HepG2 (cell line): ENCODE measurements around the gene PAMR1. TPM values are rescaled to one million over a fixed set of nuclear protein-coding genes. Genes with fewer than 3 reads are reported as not detected.
"Not testable (repeated sequence)": the region's sequence is repeated elsewhere in the genome, so short reads cannot be mapped to it uniquely, and the experiment has no call there.

Experiments used
- ATAC-seq: fragments of 200-7000 bp; cut with Tn5 transposase; 3 replicates; pipeline ENCODE4 v1.9.1; 2020; ENCODE audit warnings: mild to moderate bottlenecking, moderate library complexity
- BruUV-seq: library from RNA; stranded (reverse); fragments of 400-500 nt; replicated peaks from 2 replicates; lab custom pipeline; 2021; lab: Mats Ljungman, UMichigan
- CTCF ChIA-PET: fragments of 300-600 bp; formaldehyde crosslinking; extraction: SDS; loops from one replicate; lab custom pipeline; 2021; ENCODE audit warnings: low total read pairs, inconsistent platforms, low intra/inter-chr PET ratio; lab: Yijun Ruan, JAX
- POLR2A ChIA-PET: fragments of 350-600 bp; sonication (Branson Sonifier 250); formaldehyde crosslinking; loops from one replicate; lab custom pipeline; 2020; ENCODE audit warnings: antibody characterized with exemption, inconsistent platforms; lab: Yijun Ruan, JAX
- DNase-seq: peaks from one replicate; pipeline ENCODE4 v3.0.0-alpha.2; 2015; ENCODE audit warnings: low spot score
- FAIRE-seq: peaks from 3 replicates; lab custom pipeline; 2011; peaks lifted over from hg19 to GRCh38; lab: Jason Lieb, UNC
- H2AFZ ChIP-seq: one replicate; pipeline ENCODE4 v1.6.1; 2011; ENCODE audit warnings: low read length, inconsistent platforms
- H3K27ac ChIP-seq: fragments of 300-600 bp; 3 replicates; pipeline ENCODE4 v1.8.0; 2011; ENCODE audit warnings: mixed run types, mild to moderate bottlenecking, mixed read lengths, low read length, inconsistent platforms; ENCODE audit not compliant: insufficient read depth; ENCODE audit errors: extremely low read length
- H3K27me3 ChIP-seq, 2 experiments: fragments of 200-600 bp in 1 of 2; 2 replicates in 1 of 2; 3 replicates in 1 of 2; pipeline versions ENCODE4 v1.6.0 to v1.8.0; 2011; ENCODE audit warnings: low read length in 2 of 2, mild to moderate bottlenecking in 2 of 2, moderate library complexity in 2 of 2, inconsistent platforms in 1 of 2; ENCODE audit not compliant: insufficient read depth in 2 of 2, control insufficient read depth in 1 of 2
- H3K36me3 ChIP-seq, 2 experiments: fragments of 200-600 bp in 1 of 2; replicated peaks in 1 of 2; 2 replicates in 1 of 2; 3 replicates in 1 of 2; pipeline versions ENCODE4 v1.5.1 to v1.8.0; 2011; ENCODE audit warnings: low read length in 2 of 2, inconsistent platforms in 1 of 2; ENCODE audit not compliant: insufficient read depth in 2 of 2, control insufficient read depth in 1 of 2
- H3K4me1 ChIP-seq: 2 replicates; pipeline ENCODE4 v1.5.1; 2012; ENCODE audit warnings: low read length, inconsistent platforms; ENCODE audit not compliant: insufficient read depth
- H3K4me2 ChIP-seq: 2 replicates; pipeline ENCODE4 v1.6.0; 2011; ENCODE audit warnings: low read depth, low read length, inconsistent platforms
- H3K4me3 ChIP-seq, 3 experiments: fragments of 200-600 bp in 1 of 3; sonication (generic), shearing (Covaris generic) in 1 of 3; replicated peaks in 1 of 3; 2 replicates each; pipeline ENCODE4 v1.5.1; 2011 to 2016; ENCODE audit warnings: low read length in 3 of 3, inconsistent platforms in 2 of 3, low read depth in 2 of 3, mild to moderate bottlenecking in 2 of 3, control low read depth in 1 of 3, mixed read lengths in 1 of 3; ENCODE audit not compliant: insufficient read depth in 1 of 3
- H3K79me2 ChIP-seq: one replicate; pipeline ENCODE4 v1.6.1; 2011; ENCODE audit warnings: low read length, inconsistent platforms; ENCODE audit not compliant: insufficient read depth
- H3K9ac ChIP-seq: 2 replicates; pipeline ENCODE4 v1.6.0; 2011; ENCODE audit warnings: mild to moderate bottlenecking, low read depth, low read length, inconsistent platforms; ENCODE audit not compliant: insufficient read depth
- H3K9me3 ChIP-seq: 2 replicates; pipeline ENCODE4 v1.5.1; 2012; ENCODE audit warnings: mild to moderate bottlenecking, low read length
- H4K20me1 ChIP-seq: 2 replicates; pipeline ENCODE4 v1.6.0; 2011; ENCODE audit warnings: inconsistent platforms, mild to moderate bottlenecking, low read length, moderate library complexity; ENCODE audit not compliant: insufficient read depth
- CEBPB ChIP-seq: IDR thresholded peaks from 2 replicates; pipeline ENCODE4 v1.6.1; 2011; ENCODE audit warnings: low read depth, low read length, improper control_type of control experiment, borderline replicate concordance
- MAFK ChIP-seq, 2 experiments: IDR thresholded peaks in 1 of 2; conservative IDR thresholded peaks in 1 of 2; 2 replicates each; pipeline ENCODE4 v1.6.1; 2011; ENCODE audit warnings: improper control_type of control experiment in 2 of 2, low read length in 2 of 2
- ZNF101 ChIP-seq: sonication (generic); formaldehyde crosslinking; IDR thresholded peaks from 2 replicates; pipeline ENCODE4 v1.4.0; 2020; ENCODE audit warnings: mild to moderate bottlenecking, low read depth, missing genetic modification reagents, borderline replicate concordance
- WGBS: methylation state at CpG from one replicate; pipeline ENCODE4 v1.1.6; 2017; ENCODE audit warnings: low lambda C conversion rate; 5-methylcytosine and 5-hydroxymethylcytosine counted together
- in situ Hi-C: cut with HindIII; loops from 2 replicates; pipeline ENCODE4 v1.10.0; 2017; ENCODE audit warnings: low pct_unique_long_range_greater_than_20kb; ENCODE audit not compliant: extremely low pct_ligation_motif_present
- intact Hi-C: fragments of 100-400 bp; cut with micrococcal nuclease; formaldehyde crosslinking; loops from one replicate; pipeline ENCODE4 v1.10.0; 2022; ENCODE audit not compliant: unreplicated experiment
- polyA plus RNA-seq, 8 experiments: library from polyadenylated mRNA; depleted of rRNA in 3 of 8; stranded (reverse) in 7 of 8; unstranded in 1 of 8; fragments of >200 nt; fragmentation: Illumina TruSeq in 4 of 8; extraction: Trizol in 4 of 8; gene quantifications; 2 replicates each; pipeline versions ENCODE4 v1.2.1 to v1.2.3, GENCODE V29; 2011 to 2016; ENCODE audit warnings: low read depth in 4 of 8, missing spikeins in 1 of 8, mixed read lengths in 1 of 8; ENCODE audit not compliant: insufficient read depth in 1 of 8
- total RNA-seq, 5 experiments: library from RNA; depleted of rRNA; stranded (reverse); fragments of >200 nt; fragmentation: Illumina TruSeq; extraction: Trizol; gene quantifications; 2 replicates each; pipeline ENCODE4 v1.2.3, GENCODE V29; 2016; ENCODE audit warnings: low read depth in 1 of 5

Gene PAMR1
- total and polyA plus RNA-seq, 2 of the 13 experiments (the other 11 are each of a cell fraction or from before 2014, with no cell fraction given) = not detected

DNA sequence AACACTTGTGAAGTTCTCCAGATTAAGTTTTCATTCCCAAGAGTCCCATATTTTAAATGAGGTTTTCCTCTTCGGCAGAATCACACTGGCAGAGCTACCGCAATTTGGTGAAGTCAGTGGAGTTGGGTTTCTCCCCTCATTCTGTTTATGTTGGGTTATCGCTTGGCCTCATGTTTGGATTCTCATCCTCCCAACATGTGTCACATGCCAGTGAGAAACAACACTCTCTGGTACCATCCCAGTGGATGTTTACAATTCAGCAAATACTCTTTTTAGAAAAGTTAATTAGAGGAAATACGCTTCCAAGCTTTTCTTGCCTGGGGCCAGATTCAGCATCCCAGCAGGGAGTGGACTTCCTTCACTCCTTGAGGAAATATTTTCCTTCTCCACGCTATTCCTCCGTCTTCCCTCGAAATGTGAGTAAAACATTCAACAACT lies 2.1 kb downstream of the PAMR1 start:
- 16% methylated on average over 7 of the region's 7 CpGs for WGBS
- Histone ChIP-seq H3K4me3 (no peak overlapping the region), H2AFZ (no peak overlapping the region)
- in situ Hi-C loops = no loop called here
- ATAC-seq = no peak
- BruUV-seq = no TSS peak
- POLR2A ChIA-PET = no interaction called here
- CTCF ChIA-PET = no interaction called here
- TF ChIP-seq ZNF101 (CRISPR knock-in tag) (no peak), MAFK (conservative IDR thresholded peaks at IDR 0.05 in 1 of 2, IDR thresholded peaks at IDR 0.05 in 1 of 2; ENCODE audit: low read length in 2 of 2) (no peak)
- TF ChIP-seq, all 625 proteins: peak for 0
- Histone ChIP-seq H3K4me1 (no peaks in the 10 kb centered on the region), H4K20me1 (no peaks in the 10 kb centered on the region), H3K36me3 (no peaks in the 10 kb centered on the region), H3K27ac (no peak overlapping the region), H3K9ac (no peak overlapping the region), H3K4me2 (no peak overlapping the region), H3K9me3 (no peaks in the 10 kb centered on the region), H3K79me2 (no peaks in the 10 kb centered on the region), H3K27me3 (peaks cover 7 to 45% of the 10 kb centered on the region in 2 experiments)
- no peak for FAIRE-seq
- intact Hi-C loops = no loop called here
- no peak for DNase-seq

- peaks cover 7 to 42% of the 10 kb centered on the region in 2 experiments for H3K27me3 ChIP-seq
- intact Hi-C loops, H2AFZ ChIP-seq, H3K36me3 ChIP-seq, POLR2A ChIA-PET, H3K27ac ChIP-seq, H3K9ac ChIP-seq, DNase-seq, FAIRE-seq, H3K79me2 ChIP-seq, in situ Hi-C loops, H3K4me3 ChIP-seq, CTCF ChIA-PET, BruUV-seq, H3K4me2 ChIP-seq, H4K20me1 ChIP-seq, H3K4me1 ChIP-seq, H3K9me3 ChIP-seq, ATAC-seq: not testable (repeated sequence)
- TF ChIP-seq CEBPB = 0 out of 2 replicates have a peak, but pooled peaks have one; percentile 16
- 52% methylated on average over 2 of the region's 5 CpGs for WGBS
These were observed 3.3 kb downstream of the PAMR1 start for GRCh38 chr11:35522091-35522490.
